Measurements from ENCODE around the gene GATA5.
"Not testable (repeated sequence)": the region's sequence is repeated elsewhere in the genome, so short reads cannot be mapped to it uniquely, and the experiment has no call there.

GATA5 gene

DNA sequence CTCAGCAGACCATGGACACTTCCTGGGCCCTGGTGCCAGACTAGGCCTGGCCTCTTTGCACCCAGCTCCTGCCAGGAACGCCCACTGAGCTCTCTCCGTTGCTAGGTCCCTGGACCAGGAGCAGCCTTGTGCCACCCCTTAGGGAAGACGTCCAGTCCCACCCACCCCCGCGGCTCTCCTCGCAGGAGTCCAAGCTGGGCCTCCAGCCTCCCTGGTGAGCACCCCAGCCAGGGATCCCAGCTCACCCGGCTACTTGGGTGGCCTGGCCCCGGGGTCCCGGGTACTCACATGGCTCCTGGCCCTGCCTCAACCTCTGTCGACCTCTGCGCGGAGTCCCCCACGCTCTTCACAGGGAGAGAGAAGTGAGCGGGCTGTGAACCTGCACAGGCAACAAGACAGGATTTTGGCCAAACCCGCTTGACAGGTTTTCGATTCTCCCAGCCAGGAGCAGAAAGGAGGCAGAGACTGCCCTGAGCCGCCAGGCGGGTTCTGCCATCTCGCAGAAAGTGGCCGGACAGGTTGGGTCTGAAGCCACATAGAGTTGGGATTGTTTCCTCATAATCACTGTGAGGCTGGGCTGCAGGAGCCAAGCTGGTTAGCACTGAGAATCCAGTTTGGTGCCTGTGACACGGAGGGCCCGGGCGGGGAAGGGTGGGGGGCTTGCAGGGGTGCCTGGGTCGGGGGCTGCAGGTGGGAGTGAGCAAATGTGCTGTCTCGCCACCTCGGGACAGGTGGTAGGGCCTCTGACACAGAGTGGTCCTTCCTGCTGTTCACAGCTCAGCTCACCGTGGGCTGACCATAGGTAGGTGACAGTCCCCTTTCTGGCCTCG lies 48.4 kb downstream of the GATA5 start, which contains the start of gene RBBP8NL:
RBBP8NL (minus strand) TSS at position 368 of the 830 bp plus-strand sequence. CDS start 7,892 bp downstream, outside the sequence.
- DNase-seq: no peak

DNA sequence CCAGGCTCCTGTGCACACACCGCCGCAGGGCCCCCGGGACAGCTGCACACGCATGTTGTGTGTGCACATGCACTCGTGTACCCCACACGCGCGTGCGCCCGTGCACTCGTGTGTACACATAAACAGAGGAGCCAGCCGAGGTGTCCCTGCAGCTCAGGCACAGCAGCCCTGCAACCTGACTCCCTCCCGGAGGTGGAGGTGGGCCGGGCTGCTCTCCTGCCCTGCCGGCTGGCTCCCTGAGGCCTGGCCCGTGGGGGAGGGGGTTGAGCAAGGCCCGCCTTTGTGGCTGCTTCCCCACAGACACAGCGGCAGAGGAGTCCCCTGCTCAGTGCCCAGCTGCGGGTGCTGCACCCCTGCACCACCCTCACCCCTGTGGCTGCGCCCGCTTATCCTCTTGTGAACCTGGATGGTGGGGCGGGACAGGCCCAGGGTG lies 49.1 kb downstream of the GATA5 start:
- DNase-seq: no peak

DNA sequence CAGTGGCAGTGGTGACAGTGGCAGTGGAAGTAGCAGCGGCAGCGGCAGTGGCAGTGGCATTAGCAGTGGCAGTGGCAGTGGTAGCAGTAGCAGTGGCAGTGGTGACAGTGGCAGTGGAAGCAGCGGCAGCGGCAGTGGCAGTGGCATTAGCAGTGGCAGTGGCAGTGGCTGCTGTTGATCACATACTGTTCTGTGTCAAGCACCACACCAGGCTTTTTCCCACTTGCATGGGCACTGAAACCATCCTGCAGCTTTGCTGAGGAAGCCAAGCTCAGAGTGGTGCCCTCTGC lies 49.8 kb downstream of the GATA5 start:
- not testable (repeated sequence) for DNase-seq

- no peak for DNase-seq
These were observed 50.3 kb downstream of the GATA5 start for GRCh38 chr20:62425281-62426058.

- DNase-seq: no peak
These were observed 51.3 kb downstream of the GATA5 start for GRCh38 chr20:62424249-62425107.

GRCh38 chr20:62423326-62423706 lies 52.5 kb downstream of the GATA5 start:
- DNase-seq: no peak

DNA sequence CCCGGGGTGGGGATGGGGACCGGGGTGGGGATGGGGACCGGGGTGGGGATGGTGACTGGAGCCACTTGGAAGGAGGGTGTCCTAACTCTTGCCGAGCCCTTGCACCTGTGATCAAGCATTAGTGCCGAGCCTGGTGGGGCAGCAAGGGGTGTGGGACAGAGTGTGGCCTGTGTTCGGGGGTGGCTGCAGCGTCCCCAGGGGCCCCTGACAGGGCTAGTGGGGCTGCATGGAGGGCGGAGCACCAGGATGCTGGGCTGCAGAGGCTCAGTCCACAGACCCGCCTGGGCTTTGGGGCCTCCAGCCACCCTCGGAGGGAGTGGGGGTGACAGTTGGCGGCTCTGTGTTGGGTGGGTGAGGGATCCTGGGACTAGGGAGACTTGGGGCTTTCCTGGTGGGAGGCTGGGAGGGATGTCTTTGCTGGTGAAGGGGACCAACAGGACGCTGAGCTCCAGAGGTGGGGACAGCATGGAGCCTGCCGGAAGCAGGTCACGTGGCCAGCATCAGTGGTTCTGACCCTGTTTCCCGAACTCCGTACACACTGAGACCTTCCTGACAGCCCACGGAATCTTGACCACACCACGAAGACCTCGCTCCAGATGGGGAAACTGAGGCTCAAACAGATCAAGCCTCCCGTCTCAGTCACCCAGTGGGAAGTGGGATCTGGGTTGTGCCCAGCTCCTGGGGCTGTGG lies 53.0 kb downstream of the GATA5 start:
- DNase-seq: no peak

GRCh38 chr20:62421716-62421990 lies 54.1 kb downstream of the GATA5 start:
- DNase-seq: no peak

- no peak for DNase-seq
These were observed 54.7 kb downstream of the GATA5 start for GRCh38 chr20:62420846-62421715.

GRCh38 chr20:62419759-62420158 lies 56.0 kb downstream of the GATA5 start:
- no peak for DNase-seq

DNA sequence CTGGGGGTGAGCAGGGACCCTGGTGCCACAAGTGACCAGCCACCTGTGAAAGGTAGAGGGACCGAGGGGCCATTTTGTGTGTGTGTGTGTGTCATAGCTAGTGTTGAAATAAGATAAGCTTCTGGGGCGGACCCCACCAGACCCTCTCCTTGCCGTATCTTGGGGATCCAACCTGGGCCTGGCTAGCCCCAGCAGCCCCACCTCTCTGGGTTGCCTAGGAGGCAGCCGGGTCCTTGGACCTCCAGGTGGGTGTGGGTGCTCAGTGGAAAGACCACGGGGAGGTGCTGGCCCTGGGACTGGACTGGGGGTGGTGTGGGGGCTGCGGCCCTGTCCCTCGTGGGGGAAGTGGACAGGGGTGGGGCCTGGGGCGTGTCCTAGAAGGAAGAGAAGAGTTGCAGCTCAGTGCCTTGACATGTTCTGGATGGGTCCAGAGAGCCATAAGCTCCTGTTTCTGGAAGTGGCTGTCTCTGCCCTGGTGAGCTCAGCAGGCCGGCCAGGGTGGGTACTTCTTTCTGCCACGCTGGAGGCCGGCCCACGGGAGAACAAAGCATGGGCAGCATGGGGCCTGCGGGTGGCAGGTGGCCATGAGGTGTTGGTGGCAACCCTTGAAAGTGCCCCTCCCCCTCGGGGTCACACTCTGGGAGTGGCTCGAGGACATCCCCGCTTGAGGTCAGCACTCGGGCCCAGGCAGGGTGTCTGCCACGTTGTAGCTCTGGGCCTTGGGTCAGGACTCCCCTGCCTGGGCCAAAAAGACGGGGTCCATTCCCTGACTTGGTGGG lies 56.9 kb downstream of the GATA5 start:
- DNase-seq: no peak

DNA sequence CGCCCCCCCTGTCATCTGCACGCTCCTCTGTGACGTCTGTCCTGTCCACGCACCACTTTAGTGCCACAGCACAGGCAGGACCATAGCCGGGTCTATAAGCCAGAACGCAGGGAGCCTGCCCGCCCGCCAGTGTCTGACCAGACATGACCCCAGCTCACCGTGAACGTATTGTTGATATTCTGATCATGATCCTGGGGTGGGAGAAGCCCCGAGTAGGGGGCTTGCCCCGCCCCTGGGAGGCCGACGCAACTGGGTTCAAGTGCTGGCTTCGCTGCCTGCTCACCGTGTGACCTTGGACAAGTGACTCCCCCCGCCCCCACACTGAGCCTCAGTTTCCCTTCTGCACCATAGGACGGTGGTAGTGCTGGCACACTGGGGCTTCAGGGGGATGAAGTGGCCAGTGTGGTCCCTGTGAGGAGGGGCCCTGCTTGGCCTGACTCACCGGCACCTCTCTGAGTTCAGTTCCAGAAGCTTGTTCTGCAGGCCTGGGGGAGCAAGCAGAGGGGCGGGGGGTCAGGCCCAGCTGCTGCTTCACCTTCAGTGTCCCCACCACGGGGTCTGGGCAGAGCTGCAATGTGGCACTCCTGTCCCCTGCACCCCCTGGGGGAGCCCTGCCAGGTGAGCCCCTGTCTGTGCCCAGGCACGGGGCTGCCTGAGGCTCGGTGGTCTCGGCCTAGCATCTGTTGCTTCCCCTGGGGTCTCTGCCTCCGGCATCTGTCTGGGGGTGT lies 57.6 kb downstream of the GATA5 start:
- no peak for DNase-seq

DNA sequence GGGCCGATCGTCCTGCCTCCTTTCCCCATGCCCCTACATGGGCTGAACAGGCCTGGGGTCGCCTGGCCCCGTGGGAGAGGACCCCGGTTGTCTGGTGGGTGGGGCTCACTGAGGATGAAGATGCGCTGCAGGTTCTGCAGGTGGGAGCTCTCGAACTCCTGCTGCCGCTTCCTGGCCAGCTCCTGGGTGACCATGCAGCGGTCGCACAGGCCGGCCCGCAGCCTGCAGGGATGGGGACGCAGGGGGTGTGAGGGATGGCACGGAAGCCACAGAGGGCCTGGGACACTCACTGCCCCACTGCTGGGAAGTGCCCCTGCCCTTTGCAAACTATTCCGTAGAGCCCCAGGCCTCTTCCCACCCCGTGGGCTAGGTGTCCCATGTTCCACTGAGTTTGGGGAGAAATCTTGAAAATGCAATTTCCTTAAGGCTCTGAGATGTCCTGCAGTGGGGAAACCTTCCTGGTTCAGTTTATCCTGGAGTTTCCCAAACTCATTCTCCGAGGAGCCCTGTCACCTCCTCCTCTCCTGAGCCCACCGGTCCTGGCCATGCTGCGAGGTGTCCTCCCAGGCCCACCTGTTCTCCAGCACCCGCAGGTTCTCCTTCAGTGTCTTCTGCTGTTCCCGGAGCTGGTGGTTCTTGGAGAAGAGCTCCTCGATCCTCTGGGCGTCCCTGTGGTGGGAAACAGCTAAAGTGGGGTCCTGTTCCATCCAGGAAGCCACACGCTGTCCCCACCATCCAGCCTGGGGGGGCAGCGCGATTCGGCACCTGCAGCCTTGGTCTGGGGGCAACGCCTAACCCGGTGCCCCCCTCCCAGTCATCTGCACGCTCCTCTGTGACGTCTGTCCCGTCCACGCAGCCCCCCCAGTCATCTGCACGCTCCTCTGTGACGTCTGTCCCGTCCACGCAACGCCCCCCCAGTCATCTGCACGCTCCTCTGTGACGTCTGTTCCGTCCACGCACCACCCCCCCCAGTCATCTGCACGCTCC lies 58.9 kb downstream of the GATA5 start:
- DNase-seq: no peak

DNA sequence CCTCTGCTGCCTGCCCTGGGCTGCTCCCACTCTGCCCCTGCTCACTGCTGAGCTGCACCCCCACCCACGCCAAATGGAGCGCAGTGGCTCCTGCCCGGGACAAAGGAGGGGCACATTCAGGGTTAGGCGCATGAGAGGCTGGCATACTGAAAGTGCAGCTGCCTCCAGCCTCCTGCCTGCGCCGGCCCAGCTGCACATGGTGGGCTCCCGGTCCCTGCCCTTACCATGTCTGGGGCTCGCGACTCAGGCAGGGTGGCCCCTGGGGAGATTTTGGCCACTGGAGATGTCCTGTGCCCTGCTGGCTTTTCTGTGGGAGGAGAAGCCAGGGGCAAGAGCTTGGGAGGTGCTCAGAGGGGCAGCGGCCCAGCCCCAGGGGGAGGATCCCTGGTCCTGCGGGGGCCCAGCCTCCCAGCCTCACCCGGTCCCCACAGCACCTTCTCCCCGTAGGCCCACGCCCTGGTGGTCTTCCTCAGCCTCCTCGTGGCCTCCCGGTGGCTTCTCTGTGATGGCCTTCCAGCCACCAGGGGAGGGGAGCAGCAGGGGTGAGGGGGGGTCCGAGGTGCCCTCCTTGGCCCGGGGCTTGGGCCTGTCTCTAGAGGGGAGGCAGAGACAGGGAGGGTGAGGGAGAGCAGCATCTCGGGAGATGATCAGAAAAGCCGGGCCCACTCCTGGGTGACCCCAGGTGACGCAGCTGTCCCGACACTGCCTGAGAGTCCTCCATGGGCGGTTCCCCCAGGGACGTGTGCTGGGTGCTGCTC lies 60.3 kb downstream of the GATA5 start:
- DNase-seq: no peak

DNA sequence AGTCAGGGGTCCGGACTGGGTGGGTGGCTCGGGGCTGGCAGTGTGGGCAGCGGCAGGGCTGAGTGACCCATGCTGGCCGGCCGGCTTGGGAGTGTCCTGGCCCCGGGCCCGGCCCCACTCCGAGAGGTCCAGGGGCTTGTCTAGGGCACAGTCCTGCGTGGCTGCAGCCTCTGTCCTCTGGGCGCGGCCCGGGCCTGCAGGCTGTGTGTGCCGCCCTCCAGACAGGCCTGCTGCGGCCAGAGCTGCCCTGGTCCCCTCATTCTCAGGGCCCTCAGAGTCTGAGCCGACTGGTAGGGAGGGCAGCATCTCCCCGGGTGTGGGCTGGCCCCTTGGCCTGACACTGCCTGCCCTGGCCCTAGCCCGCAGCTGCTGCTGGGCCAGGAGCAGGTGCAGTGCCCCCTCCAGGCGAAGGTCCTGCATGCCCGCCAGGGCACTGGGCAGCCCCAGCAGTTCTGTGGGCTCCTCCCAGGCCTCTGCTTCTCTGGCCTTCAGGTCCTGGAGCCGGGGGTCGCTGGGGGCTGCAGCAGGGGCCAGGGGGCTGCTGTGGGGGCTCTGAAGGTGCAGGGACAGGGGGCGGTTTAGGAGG lies 61.8 kb downstream of the GATA5 start:
- no peak for DNase-seq
